Activated CD8-positive, alpha-beta memory T cell treated with anti-CD3 and anti-CD28 coated beads, Interleukin-2, amount 50 U/mL, for 4 hours (primary cell): ENCODE results near the gene GIMAP2.
"Not testable (repeated sequence)": the region's sequence is repeated elsewhere in the genome, so short reads cannot be mapped to it uniquely, and the experiment has no call there.

ENCODE experiments used
- DNase-seq: peaks from one replicate; pipeline ENCODE4 v3.0.0-alpha.2; 2020

GIMAP2 gene

GRCh38 chr7:150685219-150686029 lies at the start of gene GIMAP2:
Gene GIMAP2, plus strand, starts transcription at chr7:150685706. Its CDS starts 1,354 bp downstream, at chr7:150687060.
- no peak for DNase-seq

DNA sequence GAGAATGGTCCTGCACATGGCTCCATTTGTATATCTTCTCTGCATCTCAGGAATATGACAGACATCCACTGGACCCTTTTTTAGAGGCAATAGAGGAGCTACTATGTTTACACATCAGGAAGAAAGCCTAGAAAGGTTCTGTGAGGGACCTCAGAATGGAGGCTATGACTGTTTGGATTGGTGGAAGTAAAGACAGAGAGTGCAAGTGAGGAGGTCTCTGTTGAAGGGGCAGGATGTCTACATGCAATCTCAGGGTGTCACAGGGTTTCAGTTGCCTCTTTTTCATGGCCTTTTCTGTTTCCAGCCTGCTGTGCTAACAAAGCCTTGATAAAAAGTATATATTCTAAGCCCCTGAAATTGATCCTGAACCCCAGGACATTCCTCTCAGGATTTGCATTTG lies 43.7 kb upstream of the GIMAP2 start:
- no peak for DNase-seq

DNA sequence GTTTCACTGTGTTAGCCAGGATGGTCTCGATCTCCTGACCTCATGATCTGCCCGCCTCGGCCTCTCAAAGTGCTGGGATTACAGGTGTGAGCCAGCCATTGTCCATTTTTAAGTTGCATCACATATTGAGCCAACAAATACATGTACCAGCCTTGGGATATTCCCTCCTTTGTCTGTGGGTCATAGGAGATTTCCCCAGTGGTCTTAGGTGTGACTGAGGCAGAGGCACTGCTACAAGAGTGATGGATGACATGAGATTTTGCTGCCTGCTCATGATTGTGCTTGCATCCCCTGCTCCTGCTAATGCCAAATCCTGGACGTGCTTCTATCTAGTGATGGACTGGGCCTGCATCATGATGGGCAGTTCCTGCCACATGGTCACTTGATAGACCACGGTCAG lies 42.6 kb upstream of the GIMAP2 start:
- no peak for DNase-seq

GRCh38 chr7:150645259-150646020 lies 40.1 kb upstream of the GIMAP2 start:
- no peak for DNase-seq

DNA sequence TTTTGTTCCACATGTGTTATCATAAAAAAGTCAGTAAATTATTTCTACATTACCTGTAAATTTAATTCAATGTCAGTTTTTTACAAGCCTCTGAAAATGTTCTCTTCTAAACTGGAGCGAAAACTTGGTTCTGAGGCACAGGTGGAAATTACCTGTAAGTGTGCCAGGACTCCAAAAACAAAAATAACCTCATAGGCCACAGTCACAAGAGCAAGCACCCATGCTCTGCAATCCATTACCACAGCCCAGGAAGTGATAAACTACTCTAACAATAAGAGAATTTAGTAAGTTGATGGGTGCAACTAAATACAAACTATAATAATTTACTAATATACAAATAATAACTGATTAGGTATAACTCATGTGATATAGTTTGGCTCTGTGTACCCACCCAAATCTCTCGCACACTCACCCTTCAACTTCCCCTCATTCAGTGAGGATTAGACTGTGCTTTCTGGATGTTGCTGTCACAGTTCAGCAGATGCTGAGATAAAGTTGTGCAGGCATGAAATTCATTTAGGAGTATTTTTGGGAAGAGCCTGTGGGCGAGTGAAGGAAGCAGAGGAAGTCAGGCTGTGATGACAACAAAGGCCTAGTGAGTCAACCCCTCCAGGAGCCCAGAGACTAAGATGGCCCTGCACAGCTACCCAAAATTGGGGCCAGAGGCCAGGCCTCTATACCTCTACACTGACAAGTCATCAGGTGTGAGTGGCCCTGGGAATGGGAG lies 37.0 kb upstream of the GIMAP2 start:
- DNase-seq, result no peak

GRCh38 chr7:150649080-150649385 lies 36.5 kb upstream of the GIMAP2 start:
- no peak for DNase-seq

- DNase-seq, result no peak
These were observed 30.8 kb upstream of the GIMAP2 start for GRCh38 chr7:150654692-150655091.

- DNase-seq, result no peak
These were observed 29.5 kb upstream of the GIMAP2 start for GRCh38 chr7:150656047-150656446.

- DNase-seq, result no peak
These were observed 28.0 kb upstream of the GIMAP2 start for GRCh38 chr7:150657526-150657925.

DNA sequence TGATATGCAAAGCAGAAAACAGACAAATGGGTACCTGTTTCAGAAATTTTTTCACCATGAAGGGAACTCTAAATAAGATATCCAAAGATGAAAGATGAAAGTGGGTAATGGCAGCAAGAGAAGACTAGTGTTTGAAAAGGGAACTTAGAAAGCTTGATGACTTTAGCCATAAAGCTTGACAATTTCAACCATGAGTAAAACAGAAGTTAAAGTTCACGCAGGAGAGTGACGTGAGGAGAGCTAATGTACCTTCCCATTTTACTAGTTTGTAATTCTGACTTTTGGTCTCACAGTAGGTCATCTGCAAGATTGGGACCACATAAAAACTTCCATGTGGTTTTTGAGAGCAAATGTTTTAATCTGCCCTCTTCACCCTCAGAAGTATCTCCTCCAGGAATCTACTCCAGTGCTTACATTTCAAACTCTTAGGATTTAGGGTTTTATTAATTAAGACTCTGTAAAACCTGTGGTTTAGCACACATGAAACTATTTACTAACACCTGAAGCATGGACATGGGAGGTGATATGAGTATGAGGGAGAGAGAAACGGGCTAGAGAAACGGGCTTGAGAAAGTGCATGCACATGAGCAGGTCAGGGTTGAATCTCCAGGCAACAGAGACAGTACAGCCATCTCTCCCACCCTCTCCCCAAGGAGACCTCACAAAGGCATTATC lies 24.4 kb upstream of the GIMAP2 start:
- DNase-seq, result no peak

- not testable (repeated sequence) for DNase-seq
These were observed 22.7 kb upstream of the GIMAP2 start for GRCh38 chr7:150662821-150663220.

DNA sequence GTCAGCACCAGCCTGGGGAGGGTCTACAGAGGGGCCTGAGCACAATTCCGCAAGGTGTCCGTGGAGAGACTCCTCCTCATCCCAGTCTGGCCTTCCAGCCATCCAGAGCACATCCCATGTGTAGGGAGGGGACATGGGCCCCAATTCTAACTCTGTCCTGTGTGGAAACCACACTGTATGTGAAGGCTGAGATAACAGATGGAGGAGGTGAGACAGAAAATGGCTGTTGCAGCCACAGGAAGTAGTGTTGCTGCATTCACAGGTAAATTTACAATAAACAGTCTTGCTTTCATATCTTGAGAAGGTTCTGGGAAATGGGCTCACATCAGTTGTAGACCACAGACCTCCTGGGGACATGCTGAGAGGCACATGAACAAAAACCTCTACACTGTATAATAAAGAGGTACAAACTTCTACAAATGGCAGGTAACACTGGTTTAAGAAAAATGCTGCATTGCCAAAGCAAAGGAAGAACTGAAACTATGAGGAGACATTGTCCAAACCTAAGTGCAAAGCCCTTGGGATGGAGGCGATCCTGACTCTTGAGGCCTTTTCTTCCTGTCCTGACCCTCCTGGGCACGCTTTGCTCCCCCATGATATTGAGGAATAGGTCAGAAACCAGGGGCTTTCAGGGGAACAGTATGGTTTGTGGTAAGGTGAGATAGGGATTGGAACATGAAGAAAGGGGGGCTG lies 21.6 kb upstream of the GIMAP2 start:
- no peak for DNase-seq

DNA sequence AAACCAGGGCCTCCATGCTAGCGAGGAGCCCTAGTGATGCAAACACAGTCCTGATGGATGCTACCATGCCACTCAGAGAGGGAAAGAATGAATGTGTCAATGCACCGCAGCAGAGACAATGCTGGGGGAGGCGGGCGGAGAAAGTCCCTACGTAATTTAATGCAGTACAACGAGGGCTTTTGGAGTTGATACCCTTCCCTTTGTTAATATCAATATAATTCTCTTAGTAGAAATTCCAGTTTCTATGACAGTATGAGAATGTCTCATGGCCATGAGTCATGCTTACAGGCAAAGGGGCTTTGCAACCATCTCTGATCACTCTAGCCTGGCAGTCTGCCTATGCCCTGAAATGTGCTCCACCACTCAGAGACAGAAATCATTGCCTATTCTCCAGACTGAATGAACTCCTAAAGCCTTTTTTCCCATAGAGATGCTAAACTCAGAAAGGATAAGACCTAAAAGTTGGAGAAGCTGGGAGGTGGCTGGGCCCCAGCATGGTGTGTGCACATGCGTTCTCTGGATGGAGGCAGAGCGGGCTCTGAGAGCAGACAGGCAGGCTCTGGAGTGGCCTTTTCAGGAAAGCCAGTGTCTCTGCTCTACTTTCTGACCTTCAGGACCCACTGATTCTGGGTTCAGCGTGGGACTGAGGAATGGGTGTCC lies 20.3 kb upstream of the GIMAP2 start:
- DNase-seq, result peak; percentile 50

GRCh38 chr7:150665896-150666295 lies 19.6 kb upstream of the GIMAP2 start:
- no peak for DNase-seq

GRCh38 chr7:150666412-150666811 lies 19.1 kb upstream of the GIMAP2 start:
- DNase-seq, result no peak

- DNase-seq, result peak; percentile 64
These were observed 17.0 kb upstream of the GIMAP2 start for GRCh38 chr7:150668472-150668911.

- no peak for DNase-seq
These were observed 16.5 kb upstream of the GIMAP2 start for GRCh38 chr7:150668977-150669376.

DNA sequence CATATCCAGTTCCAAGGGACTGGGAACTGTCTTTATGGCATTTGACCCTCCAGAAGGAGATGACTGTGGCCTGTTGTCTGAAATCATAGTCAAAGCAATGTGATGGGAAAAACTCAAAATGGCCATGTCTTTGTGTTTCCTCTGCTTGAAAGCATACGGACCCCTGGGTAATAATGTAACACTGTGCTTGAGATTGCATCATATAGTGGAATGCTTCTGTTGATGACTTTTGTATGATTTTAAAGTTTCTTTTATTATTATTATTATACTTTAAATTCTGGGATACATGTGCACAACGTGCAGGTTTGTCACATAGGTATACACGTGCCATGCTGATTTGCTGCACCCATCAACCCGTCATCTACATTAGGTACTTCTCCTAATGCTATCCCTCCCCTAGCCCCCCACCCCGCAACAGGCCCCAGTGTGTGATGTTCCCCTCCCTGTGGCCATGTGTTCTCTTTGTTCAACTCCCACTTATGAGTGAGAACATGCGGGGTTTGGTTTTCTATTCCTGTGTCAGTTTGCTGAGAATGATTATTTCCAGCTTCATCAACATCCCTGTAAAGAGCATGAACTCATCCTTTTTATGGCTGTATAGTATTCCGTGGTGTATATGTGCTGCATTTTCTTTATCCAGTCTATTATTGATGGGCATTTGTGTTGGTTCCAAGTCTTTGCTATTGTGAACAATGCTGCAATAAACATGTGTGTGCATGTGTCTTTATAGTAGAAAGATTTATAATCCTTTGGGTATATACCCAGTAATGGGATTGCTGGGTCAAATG lies 13.5 kb upstream of the GIMAP2 start:
- DNase-seq, result not testable (repeated sequence)

DNA sequence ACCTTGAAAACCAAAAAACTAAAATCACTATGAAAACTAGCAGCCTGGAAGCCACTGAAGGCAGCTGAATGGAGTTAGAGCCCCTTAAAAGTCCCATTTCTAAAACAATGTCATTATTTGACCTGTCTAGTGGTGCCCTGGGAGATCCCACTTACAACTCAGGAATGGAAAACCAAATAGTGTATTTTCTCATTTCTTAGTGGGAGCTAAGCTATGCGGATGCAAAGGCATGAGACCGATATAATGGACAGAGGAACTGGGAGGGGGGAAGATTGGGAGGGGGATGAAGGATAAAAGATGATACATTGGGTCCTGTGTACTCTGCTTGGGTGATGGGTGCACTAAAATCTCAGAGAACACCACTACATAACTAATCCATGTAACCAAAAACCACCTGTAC lies 9.8 kb upstream of the GIMAP2 start:
- DNase-seq, result no peak

DNA sequence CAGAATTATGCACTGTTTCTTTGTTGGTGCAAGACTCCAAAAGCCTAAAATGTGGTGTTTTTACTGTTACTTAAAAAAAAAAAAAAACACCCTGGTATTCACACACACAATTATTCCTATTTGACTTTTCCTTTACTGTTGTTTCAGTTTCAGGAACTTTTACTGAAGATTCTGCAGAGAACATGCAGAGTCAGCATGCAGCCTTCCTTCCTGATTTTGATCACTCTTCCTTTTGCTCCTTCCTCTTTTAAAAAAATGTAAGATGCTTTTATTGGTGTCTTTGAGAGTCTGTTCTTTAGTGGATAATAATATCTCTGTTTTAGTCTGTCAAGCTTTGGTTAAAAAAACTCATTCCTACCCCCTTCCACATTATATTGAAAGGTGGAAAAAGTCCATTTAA lies 9.2 kb upstream of the GIMAP2 start:
- not testable (repeated sequence) for DNase-seq

DNA sequence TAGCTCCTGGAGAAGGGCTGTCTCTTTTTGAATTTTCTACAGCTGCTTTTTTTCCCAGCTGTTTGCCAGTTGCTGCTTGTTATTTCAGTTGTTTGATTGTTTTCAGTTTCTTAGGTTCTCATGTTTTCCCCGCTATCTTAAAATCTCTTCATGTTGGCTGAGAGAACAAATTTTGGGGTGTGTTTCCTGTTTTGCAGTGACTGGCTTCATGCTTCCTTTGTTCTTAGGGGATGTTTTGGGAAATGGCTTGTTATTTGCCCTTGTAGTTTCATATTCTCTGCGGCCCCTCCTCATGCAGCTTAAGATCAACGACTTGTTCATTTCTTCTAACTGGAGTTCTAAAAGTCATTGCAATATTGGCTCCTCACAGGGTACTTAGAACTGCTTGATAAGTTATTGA lies 8.7 kb upstream of the GIMAP2 start:
- DNase-seq, result not testable (repeated sequence)
